Prostate gland (tissue), 2 donors: ENCODE results near the gene SNAI1.

Experiments
- POLR2A ChIP-seq: fragments of 450-650 bp; IDR thresholded peaks from one replicate; pipeline ENCODE4 v1.6.1; 2016; ENCODE audit warnings: antibody characterized with exemption, mild to moderate bottlenecking
- POLR2AphosphoS5 ChIP-seq: sonication (generic); formaldehyde crosslinking; IDR thresholded peaks from one replicate; pipeline ENCODE4 v1.6.1; 2017; ENCODE audit warnings: antibody characterized with exemption
- TF ChIP-seq, protein P1 (sequence below), 4 experiments: fragments of 200-600 bp in 2 of 4; fragments of 450-650 bp in 2 of 4; sonication (generic) in 2 of 4; IDR thresholded peaks; 1 replicate in 3 of 4; 2 replicates in 1 of 4; pipeline ENCODE4 v1.5.1; 2016 to 2019; ENCODE audit warnings: antibody characterized with exemption in 4 of 4, mild to moderate bottlenecking in 2 of 4, moderate library complexity in 2 of 4

DNA sequence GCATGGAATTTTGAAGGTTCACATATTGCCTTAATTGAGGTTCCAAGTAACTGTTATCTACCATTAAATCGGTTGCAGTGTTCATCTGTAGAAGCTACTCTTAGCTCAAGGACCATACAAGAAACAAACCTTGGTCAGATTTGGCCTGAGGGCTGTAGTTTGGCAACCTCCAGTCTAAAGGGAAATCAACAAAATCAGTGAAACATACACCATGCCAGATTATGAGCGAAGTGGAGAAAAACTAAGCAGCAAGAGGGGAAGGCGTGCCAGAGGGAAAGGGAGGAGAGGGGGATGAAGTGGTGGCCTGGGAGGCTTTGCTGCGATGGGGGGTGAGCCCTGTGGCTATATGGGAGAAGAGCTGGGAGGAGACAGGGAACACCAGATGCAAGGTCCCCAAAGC lies 8.8 kb upstream of the SNAI1 start:
- TF ChIP-seq, protein P1, sequence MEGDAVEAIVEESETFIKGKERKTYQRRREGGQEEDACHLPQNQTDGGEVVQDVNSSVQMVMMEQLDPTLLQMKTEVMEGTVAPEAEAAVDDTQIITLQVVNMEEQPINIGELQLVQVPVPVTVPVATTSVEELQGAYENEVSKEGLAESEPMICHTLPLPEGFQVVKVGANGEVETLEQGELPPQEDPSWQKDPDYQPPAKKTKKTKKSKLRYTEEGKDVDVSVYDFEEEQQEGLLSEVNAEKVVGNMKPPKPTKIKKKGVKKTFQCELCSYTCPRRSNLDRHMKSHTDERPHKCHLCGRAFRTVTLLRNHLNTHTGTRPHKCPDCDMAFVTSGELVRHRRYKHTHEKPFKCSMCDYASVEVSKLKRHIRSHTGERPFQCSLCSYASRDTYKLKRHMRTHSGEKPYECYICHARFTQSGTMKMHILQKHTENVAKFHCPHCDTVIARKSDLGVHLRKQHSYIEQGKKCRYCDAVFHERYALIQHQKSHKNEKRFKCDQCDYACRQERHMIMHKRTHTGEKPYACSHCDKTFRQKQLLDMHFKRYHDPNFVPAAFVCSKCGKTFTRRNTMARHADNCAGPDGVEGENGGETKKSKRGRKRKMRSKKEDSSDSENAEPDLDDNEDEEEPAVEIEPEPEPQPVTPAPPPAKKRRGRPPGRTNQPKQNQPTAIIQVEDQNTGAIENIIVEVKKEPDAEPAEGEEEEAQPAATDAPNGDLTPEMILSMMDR (IDR thresholded peaks at IDR 0.05) = no peak
- TF ChIP-seq POLR2A (no peak), POLR2AphosphoS5 (no peak)
